Esophagus squamous epithelium (tissue), 4 donors: ENCODE results near the gene DNAH9.

Source experiments
- POLR2A ChIP-seq, 4 donors: fragments of 450-650 bp; IDR thresholded peaks; one replicate each; pipeline ENCODE4 v1.6.1; 2017; ENCODE audit warnings: antibody characterized with exemption in 4 of 4, mild to moderate bottlenecking in 4 of 4, moderate library complexity in 3 of 4
- TF ChIP-seq, protein P1 (sequence below), 6 experiments: fragments of 450-650 bp in 4 of 6; fragments of 200-600 bp in 2 of 6; sonication (generic) in 2 of 6; IDR thresholded peaks; one replicate each; pipeline ENCODE4 v1.5.1; 2016 to 2019; ENCODE audit warnings: antibody characterized with exemption in 6 of 6, mild to moderate bottlenecking in 4 of 6, moderate library complexity in 4 of 6

DNA sequence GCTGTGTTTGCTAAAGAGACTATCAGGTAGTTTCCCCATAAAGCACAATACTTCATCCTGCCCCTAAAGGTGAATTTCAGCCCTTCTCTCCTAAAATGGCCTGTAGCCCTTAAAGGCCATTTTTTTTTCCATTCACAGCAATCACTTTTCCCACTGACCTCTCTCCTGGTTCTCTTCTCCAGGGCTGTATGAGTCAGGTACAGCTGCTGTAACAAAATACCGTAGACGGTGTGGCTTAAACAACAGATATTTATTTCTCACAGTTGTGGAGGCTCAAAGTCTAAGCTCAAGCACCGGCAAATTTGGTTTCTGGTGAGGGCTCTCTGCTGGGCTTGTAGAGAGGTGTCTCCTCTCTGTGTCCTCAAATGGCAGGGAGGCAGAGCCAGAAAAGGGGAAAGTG lies 354.3 kb downstream of the DNAH9 start:
- TF ChIP-seq, protein P1, sequence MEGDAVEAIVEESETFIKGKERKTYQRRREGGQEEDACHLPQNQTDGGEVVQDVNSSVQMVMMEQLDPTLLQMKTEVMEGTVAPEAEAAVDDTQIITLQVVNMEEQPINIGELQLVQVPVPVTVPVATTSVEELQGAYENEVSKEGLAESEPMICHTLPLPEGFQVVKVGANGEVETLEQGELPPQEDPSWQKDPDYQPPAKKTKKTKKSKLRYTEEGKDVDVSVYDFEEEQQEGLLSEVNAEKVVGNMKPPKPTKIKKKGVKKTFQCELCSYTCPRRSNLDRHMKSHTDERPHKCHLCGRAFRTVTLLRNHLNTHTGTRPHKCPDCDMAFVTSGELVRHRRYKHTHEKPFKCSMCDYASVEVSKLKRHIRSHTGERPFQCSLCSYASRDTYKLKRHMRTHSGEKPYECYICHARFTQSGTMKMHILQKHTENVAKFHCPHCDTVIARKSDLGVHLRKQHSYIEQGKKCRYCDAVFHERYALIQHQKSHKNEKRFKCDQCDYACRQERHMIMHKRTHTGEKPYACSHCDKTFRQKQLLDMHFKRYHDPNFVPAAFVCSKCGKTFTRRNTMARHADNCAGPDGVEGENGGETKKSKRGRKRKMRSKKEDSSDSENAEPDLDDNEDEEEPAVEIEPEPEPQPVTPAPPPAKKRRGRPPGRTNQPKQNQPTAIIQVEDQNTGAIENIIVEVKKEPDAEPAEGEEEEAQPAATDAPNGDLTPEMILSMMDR (IDR thresholded peaks at IDR 0.05): no peak
- TF ChIP-seq POLR2A (IDR thresholded peaks at IDR 0.05): no peak
